Measurements from ENCODE around the gene PARVA.
"Not testable (repeated sequence)": the region's sequence is repeated elsewhere in the genome, so short reads cannot be mapped to it uniquely, and the experiment has no call there.

The PARVA gene

DNA sequence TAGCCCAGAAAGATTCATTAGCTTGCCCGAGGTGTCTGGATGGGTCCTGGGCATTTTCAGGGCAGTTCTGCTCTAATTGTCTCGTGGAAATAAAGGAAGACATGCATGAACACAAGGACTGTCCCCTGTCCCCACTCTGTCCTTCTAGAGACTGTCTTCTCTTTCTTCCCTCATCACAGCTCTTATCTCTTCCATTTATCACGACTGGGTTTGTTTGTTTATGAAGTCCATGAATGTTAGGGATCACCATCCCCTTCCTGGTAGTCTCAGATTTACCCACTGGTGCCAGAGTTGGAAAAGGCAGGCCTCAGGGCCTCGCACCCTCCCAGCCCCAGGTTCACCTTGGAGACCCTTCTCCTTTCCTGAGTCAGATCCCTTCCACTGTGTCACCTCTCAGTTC lies 134.8 kb downstream of the PARVA start:
- peaks cover 2% of the 10 kb centered on the region for H3K27me3 Mint-ChIP-seq
- no peak for ATAC-seq (ENCODE audit: low read depth)

DNA sequence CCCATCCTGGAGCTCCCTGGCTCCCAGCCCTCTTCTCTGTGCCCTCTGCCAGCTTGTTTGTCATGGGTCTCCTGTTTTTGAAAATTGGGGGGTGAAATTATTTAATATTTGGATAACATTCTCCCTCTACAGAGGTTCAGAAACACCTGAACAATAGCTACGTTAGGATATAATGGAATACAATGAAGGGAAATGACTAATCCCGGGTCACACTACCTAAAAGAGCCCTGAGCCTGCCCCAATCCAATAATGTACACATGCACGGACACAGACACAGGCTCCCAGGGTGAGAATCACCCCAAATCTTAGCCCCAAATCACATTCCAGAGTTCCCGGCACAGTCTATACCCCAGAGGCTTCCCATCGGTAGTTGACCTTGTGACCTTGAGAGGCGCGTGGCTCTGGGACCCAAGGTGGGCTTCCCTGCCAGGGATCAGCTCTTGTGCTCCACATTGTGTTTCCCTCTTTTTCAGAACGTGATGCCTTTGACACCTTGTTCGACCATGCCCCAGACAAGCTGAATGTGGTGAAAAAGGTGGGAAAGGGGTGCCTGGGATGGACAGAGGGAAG lies 135.5 kb downstream of the PARVA start:
- Mint-ChIP-seq H3K9me3 (no peaks in the 10 kb centered on the region), H3K4me1 (no peaks in the 10 kb centered on the region)

More for the DNA sequence above, 134.8 kb downstream of the PARVA start:
- Mint-ChIP-seq H3K36me3 (no peaks in the 10 kb centered on the region), H3K4me1 (no peaks in the 10 kb centered on the region), H3K27ac (no peak overlapping the region), H3K4me3 (no peak overlapping the region), H3K9me3 (no peaks in the 10 kb centered on the region)
- DNase-seq (ENCODE audit: low spot score in 2 of 2), result no peak

DNA sequence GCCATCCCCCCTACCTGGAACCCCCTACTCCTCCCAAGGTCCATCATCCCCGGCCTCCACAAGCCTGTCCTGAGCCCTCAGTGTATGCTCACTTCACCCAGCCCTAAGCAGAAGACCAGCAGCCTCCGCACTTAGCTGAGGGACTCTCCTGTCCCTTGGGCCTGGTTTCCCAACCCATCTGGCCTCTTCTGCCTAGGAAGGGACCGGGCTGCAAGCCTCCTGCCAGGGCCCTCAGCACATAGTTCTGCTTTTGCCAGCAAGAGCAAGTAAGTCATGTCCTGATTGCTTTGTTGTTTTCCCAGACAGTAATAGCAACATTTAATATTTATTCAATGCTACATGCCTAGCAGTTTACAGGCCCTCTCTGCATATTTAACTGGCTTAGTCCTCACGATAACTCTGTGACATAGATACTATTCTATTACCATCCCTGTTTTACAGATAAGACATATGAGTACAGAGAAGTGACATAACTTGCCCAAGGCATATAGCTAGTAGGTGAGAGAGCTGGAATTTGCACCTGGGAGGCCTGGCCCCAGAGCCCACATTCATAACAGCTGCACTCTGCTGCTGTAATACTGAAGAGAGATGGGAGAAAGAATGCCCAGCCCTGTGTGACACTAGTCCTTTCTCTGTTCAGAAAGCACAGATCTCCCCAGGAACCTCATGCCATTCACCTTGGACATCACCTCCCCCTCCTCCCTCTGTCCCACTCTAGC lies 139.2 kb downstream of the PARVA start:
- no peak for DNase-seq (ENCODE audit: low spot score in 2 of 2)
- Mint-ChIP-seq H3K4me3 (no peak overlapping the region), H3K27ac (no peak overlapping the region), H3K4me1 (no peaks in the 10 kb centered on the region), H3K27me3 (peaks cover 2% of the 10 kb centered on the region), H3K9me3 (no peaks in the 10 kb centered on the region), H3K36me3 (no peaks in the 10 kb centered on the region)
- no peak for ATAC-seq (ENCODE audit: low read depth)

More for the DNA sequence above, 135.5 kb downstream of the PARVA start:
- H3K27ac Mint-ChIP-seq, result no peak overlapping the region
- no peak overlapping the region for H3K4me3 Mint-ChIP-seq
- no peaks in the 10 kb centered on the region for H3K36me3 Mint-ChIP-seq
- DNase-seq (ENCODE audit: low spot score in 2 of 2) (no peak), ATAC-seq (ENCODE audit: low read depth) (no peak)
- H3K27me3 Mint-ChIP-seq, result peaks cover 2% of the 10 kb centered on the region

DNA sequence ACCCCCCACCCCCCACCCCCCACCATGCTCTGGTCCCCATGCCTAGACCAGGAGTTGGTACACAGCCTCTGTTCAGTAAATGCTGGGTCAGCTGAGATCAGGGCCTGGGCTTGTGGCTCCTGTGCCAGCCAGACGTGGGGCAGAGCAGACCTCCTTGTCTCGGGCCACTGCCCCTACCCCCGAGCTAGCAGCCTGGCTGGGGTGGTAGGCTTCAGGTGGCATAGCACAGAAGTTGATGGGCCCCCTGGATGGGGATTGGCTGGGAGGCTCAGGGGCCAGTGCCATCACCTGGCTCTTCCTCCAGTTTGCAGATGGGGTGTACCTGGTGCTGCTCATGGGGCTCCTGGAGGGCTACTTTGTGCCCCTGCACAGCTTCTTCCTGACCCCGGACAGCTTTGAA lies 139.9 kb downstream of the PARVA start:
- Mint-ChIP-seq H3K36me3 (no peaks in the 10 kb centered on the region), H3K27ac (no peak overlapping the region), H3K9me3 (no peaks in the 10 kb centered on the region), H3K4me3 (no peak overlapping the region), H3K4me1 (no peaks in the 10 kb centered on the region), H3K27me3 (peaks cover 2% of the 10 kb centered on the region)
- ATAC-seq (ENCODE audit: low read depth) (no peak), DNase-seq (ENCODE audit: low spot score in 2 of 2) (no peak)

DNA sequence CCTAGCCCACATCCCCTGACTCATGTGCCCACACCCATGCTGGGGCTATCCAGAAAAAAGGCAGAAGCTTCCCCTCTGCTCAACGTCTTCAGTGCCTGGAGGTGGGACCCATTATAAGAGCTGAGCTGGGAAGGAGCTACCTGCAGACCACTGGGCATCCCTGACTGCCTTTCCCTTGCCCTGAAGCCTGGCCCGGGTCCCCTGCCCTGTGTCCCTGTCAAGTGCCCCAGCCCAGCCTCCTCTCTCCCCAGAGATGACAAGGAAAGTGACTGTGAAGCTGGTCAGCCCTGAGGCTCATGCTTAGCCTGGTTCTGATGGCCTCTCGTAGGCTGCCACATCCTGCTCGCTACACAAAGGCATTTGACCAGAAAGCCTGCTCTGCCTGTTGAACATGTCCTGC lies 140.4 kb downstream of the PARVA start:
- Mint-ChIP-seq H3K36me3 (no peaks in the 10 kb centered on the region), H3K4me3 (no peak overlapping the region), H3K27ac (no peak overlapping the region), H3K27me3 (peaks cover 2% of the 10 kb centered on the region), H3K9me3 (no peaks in the 10 kb centered on the region), H3K4me1 (no peaks in the 10 kb centered on the region)
- no peak for DNase-seq (ENCODE audit: low spot score in 2 of 2)
- ATAC-seq (ENCODE audit: low read depth), result no peak

DNA sequence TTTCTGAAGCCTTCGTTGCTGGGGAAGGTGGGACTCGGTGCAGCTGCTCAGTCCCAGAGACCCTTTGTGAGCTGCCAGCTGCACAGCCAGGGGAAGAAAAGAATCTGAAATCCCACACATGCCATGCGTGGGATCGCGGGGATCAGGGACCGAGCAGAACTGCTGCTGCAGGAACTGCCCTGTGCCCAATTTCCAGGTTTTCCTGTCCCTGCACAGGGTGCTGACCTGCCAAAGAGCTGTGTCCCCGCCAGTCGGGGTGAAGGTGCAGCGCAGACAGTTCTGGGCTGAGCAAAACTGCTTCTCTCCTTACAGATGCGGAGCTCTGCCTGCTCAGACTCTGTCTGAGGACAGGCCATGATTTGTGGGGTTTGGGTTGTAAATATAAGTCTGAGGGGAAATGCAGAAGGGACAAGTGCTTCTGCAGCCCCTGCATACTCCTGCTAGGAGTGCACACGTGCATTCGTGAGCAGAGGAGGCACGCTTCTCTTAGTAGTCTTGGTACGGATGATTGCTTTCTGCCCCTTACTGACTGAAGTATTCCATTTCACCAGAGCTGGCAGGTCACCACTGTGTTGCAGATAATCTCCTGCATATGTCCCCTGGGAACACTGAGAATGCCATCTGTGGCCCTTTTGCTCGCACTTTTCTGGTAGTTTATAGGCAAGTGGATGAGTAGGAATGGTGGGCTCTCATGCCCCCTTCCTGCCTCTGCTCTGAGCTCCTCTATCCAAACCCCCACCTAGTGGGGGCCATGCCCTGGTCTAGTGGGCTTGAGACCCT lies 141.4 kb downstream of the PARVA start:
- H3K27me3 Mint-ChIP-seq, result no peaks in the 10 kb centered on the region
- H3K27ac Mint-ChIP-seq, result no peak overlapping the region
- H3K36me3 Mint-ChIP-seq, result no peaks in the 10 kb centered on the region
- no peak for DNase-seq (ENCODE audit: low spot score in 2 of 2)
- H3K4me3 Mint-ChIP-seq, result no peak overlapping the region
- H3K4me1 Mint-ChIP-seq, result no peaks in the 10 kb centered on the region
- H3K9me3 Mint-ChIP-seq, result no peaks in the 10 kb centered on the region
- ATAC-seq (ENCODE audit: low read depth), result no peak

DNA sequence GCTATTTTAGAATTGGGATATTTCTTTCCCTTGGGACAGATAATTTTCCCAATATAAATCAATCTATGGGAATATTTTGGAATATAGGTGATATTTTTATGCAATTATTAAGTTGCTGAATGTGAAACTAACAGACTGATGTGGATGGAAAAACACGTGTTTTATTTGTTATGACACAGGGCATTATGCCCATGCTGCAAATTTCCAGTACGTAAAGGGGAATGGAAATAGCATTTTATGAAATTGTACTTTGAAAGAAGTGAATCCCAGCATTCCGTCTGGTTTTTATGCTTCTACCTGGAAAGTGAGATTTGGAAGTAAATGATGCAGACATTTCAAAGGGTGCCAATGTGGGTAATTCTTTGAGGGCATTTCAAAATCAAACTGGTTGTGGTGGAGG lies 142.7 kb downstream of the PARVA start:
- Mint-ChIP-seq H3K4me3 (no peak overlapping the region), H3K27me3 (no peaks in the 10 kb centered on the region), H3K4me1 (no peaks in the 10 kb centered on the region), H3K9me3 (no peaks in the 10 kb centered on the region), H3K36me3 (no peaks in the 10 kb centered on the region), H3K27ac (no peak overlapping the region)
- DNase-seq (ENCODE audit: low spot score in 2 of 2) (no peak), ATAC-seq (ENCODE audit: low read depth) (no peak)

DNA sequence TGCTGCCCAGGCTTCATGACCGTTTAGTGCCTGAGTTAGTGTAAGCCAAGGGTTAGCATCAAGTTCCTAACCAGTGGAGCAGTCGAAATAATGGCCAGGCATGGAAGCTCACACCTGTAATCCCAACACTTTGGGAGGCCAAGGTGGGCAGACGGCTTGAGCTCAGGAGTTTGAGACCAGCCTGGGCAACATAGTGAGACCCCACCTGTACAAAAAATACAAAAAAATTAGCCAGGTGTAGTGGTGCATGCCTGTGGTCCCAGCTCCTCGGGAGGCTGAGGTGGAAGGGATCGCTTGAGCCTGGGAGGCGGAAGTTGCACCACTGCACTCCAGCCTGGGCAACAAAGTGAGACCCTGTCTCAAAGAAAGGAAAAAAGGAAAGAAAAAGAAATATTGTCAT lies 143.2 kb downstream of the PARVA start:
- not testable (repeated sequence) for H3K27ac Mint-ChIP-seq; H3K9me3 Mint-ChIP-seq; H3K4me3 Mint-ChIP-seq; ATAC-seq (ENCODE audit: low read depth); H3K27me3 Mint-ChIP-seq; DNase-seq (ENCODE audit: low spot score in 2 of 2); H3K4me1 Mint-ChIP-seq; H3K36me3 Mint-ChIP-seq

DNA sequence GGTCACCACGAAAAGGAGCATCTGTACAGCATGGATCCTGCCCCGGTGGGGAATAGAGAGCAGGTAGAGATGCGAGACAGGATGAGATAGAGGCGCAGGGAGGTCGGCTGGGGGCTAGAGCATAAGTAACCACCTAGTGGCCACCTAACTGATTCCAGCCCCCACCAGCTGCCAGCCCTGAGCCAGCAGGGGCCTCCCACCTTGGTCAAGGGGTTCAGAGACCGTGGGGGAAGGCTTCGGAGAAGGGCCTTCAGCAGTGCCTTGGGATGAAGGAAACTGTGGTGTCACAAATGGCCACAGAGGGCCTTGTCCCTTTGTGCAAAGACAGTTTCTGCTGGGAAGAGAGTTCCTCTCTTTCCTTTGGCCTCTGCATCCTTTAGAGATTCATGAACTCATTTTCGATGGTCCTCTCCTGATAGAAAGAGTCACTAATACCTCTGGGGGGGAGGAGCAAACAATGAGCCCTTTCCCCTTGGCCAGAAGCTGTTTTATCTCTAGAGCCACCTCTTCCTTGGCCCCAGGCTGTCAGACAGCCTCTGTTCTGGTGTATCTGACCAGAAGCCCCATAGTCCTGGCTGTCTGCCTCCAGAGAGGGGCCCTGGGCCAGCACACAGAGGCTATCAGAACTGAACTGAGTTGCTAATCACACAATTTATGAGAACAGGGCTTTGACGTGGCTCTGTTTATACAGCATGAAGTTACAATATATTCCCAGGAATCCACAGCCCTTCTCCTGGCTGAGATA lies 146.0 kb downstream of the PARVA start:
- no peaks in the 10 kb centered on the region for H3K4me1 Mint-ChIP-seq
- H3K36me3 Mint-ChIP-seq, result no peaks in the 10 kb centered on the region
- no peaks in the 10 kb centered on the region for H3K9me3 Mint-ChIP-seq
- H3K4me3 Mint-ChIP-seq, result no peak overlapping the region
- no peak for DNase-seq (ENCODE audit: low spot score in 2 of 2)
- no peak overlapping the region for H3K27ac Mint-ChIP-seq
- ATAC-seq (ENCODE audit: low read depth), result no peak
- H3K27me3 Mint-ChIP-seq, result no peaks in the 10 kb centered on the region

DNA sequence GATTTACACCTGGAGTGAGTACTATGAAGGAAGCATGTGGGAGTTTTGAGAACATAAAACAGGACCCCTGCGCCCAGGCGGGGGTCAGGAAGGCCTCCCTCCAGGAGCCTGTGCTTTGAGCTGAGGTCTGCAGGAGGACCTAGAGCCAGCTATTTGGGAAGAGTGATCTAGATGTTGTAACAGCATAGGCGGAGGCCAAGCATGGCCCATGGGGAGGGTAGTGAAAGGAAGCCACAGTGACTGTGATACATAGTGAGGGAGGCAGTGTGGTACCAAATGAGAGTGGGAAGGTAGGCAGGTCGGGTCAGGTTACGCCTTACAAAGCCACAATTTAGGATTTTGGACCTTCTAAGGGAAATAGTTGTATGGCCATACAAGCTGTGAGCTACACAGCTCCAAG lies 147.5 kb downstream of the PARVA start:
- no peaks in the 10 kb centered on the region for H3K36me3 Mint-ChIP-seq
- DNase-seq (ENCODE audit: low spot score in 2 of 2) (no peak), ATAC-seq (ENCODE audit: low read depth) (no peak)
- H3K4me1 Mint-ChIP-seq, result no peaks in the 10 kb centered on the region
- H3K27me3 Mint-ChIP-seq, result no peaks in the 10 kb centered on the region
- no peak overlapping the region for H3K4me3 Mint-ChIP-seq
- no peak overlapping the region for H3K27ac Mint-ChIP-seq
- no peaks in the 10 kb centered on the region for H3K9me3 Mint-ChIP-seq

DNA sequence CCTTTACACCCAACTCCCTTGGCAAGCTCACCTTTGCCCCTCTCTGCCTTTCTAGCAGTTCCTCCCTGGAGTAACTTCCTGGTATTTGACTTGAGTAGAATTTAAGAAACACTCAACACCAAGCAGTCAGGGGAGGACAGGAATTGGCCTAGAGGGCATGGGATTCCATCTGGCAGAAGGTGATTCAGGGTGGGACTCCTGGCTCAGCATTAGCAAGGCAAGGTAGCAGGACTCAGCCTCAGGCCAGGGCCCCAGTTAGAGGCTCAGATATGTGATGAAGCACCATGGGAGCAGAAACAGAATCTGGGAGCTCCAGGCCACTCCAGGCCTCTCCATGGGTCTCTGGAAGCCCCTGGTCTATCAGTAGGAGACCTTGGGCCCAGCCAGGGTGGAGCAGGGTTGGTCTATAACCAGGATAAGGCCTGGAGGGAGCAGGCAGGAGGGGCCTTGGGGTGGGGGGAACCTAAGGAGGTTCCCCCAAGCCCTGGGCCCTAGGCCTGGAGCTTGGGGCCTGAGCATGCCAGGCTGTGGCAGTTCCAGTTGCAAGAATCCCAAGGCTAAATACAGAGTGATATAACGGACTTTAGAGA lies 148.2 kb downstream of the PARVA start:
- no peaks in the 10 kb centered on the region for H3K27me3 Mint-ChIP-seq
- H3K4me1 Mint-ChIP-seq, result no peaks in the 10 kb centered on the region
- no peak overlapping the region for H3K27ac Mint-ChIP-seq
- DNase-seq (ENCODE audit: low spot score in 2 of 2) (no peak), ATAC-seq (ENCODE audit: low read depth) (no peak)
- no peaks in the 10 kb centered on the region for H3K36me3 Mint-ChIP-seq
- H3K4me3 Mint-ChIP-seq, result no peak overlapping the region
- H3K9me3 Mint-ChIP-seq, result no peaks in the 10 kb centered on the region

DNA sequence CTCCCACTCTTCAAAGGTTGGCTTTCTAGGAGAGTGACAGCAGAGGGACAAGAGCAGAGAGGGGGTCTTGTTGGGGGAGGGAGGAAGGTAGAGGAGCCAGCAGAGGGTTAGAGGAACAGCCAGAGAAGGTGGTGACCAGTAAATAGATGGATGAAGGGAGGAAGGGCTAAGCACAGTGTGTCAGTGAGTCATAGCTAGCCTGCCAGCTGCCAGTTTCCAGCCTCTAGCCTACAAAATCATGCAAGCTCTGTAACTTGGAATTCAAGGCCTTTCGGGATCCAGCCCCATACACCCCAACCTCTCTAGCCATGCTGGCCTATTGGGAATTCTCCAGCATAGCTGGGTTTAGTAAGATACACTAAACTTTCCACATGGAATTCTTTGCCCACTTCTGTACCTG lies 149.4 kb downstream of the PARVA start:
- Mint-ChIP-seq H3K4me1 (no peaks in the 10 kb centered on the region), H3K27ac (no peak overlapping the region), H3K9me3 (no peaks in the 10 kb centered on the region), H3K36me3 (no peaks in the 10 kb centered on the region), H3K4me3 (no peak overlapping the region), H3K27me3 (no peaks in the 10 kb centered on the region)
- DNase-seq (ENCODE audit: low spot score in 2 of 2) (no peak), ATAC-seq (ENCODE audit: low read depth) (no peak)

DNA sequence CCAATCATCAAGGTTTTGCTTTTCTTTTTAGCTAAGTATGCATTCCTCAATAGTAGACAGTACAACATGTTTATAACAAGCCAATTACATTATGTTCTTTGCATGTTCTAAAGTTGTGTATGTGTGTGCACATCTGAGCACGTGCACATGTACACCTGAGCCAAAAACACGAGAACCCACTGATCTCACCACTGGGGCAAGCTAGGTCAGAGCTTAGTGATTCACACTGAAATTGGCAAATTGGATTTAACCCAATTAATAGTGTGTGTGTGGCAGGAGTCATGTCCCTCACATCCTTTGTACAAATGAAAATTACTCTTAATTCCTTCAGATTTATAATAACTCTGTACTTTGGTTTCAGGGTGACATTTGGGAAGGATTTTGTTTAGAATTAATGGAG lies 151.1 kb downstream of the PARVA start:
- Mint-ChIP-seq H3K27me3 (no peaks in the 10 kb centered on the region), H3K9me3 (no peaks in the 10 kb centered on the region), H3K4me1 (no peaks in the 10 kb centered on the region), H3K27ac (no peak overlapping the region), H3K4me3 (no peak overlapping the region), H3K36me3 (no peaks in the 10 kb centered on the region)
- ATAC-seq (ENCODE audit: low read depth) (no peak), DNase-seq (ENCODE audit: low spot score in 2 of 2) (no peak)

DNA sequence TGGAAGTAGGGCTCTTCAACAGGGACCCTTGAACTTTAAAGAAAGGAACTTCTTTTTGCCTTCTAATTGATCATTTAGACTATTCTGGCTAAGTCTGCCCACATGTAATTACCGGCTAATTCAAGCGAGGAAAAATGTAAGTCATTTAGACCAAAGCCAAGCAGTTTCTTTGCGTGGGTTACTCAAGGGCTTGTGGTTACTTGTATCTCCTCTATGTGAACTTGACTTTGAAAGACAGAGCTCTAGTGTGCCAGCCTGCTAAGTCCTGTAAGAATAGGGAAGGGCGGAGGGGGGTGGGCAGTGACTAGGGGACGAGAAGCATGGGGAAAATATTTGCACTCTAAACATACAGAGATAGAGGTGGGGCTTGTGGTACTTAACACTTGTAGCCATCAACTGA lies 151.7 kb downstream of the PARVA start:
- no peaks in the 10 kb centered on the region for H3K9me3 Mint-ChIP-seq
- H3K4me3 Mint-ChIP-seq, result no peak overlapping the region
- no peak for DNase-seq (ENCODE audit: low spot score in 2 of 2)

More for the DNA sequence above, 151.7 kb downstream of the PARVA start:
- ATAC-seq (ENCODE audit: low read depth), result no peak
- H3K27ac Mint-ChIP-seq, result no peak overlapping the region
- no peaks in the 10 kb centered on the region for H3K4me1 Mint-ChIP-seq
- no peaks in the 10 kb centered on the region for H3K36me3 Mint-ChIP-seq
- H3K27me3 Mint-ChIP-seq, result no peaks in the 10 kb centered on the region
